ENCODE data around the gene EID1.

- TF ChIP-seq, protein P1, sequence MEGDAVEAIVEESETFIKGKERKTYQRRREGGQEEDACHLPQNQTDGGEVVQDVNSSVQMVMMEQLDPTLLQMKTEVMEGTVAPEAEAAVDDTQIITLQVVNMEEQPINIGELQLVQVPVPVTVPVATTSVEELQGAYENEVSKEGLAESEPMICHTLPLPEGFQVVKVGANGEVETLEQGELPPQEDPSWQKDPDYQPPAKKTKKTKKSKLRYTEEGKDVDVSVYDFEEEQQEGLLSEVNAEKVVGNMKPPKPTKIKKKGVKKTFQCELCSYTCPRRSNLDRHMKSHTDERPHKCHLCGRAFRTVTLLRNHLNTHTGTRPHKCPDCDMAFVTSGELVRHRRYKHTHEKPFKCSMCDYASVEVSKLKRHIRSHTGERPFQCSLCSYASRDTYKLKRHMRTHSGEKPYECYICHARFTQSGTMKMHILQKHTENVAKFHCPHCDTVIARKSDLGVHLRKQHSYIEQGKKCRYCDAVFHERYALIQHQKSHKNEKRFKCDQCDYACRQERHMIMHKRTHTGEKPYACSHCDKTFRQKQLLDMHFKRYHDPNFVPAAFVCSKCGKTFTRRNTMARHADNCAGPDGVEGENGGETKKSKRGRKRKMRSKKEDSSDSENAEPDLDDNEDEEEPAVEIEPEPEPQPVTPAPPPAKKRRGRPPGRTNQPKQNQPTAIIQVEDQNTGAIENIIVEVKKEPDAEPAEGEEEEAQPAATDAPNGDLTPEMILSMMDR (IDR thresholded peaks at IDR 0.05 in 4 of 5, conservative IDR thresholded peaks at IDR 0.05 in 1 of 5): no peak
- TF ChIP-seq POLR2A (IDR thresholded peaks at IDR 0.05): no peak
These were observed 20.1 kb downstream of the EID1 start for GRCh38 chr15:48898032-48898431.
